Panc1 (cell line): ENCODE data around the gene EMILIN2. TPM values are rescaled to one million over a fixed set of nuclear protein-coding genes. Genes with fewer than 3 reads are reported as not detected.
"Not testable (repeated sequence)": the region's sequence is repeated elsewhere in the genome, so short reads cannot be mapped to it uniquely, and the experiment has no call there.

Experiments
- ATAC-seq: fragments of 200-7000 bp; cut with Tn5 transposase; 2 replicates; pipeline ENCODE4 v1.9.1; 2020; ENCODE audit warnings: mild to moderate bottlenecking, moderate library complexity
- BruUV-seq: library from RNA; stranded (reverse); fragments of 400-500 nt; replicated peaks from 2 replicates; lab custom pipeline; 2021; lab: Mats Ljungman, UMichigan
- CTCF ChIA-PET: fragments of 300-600 bp; sonication (Branson Sonifier 250); formaldehyde crosslinking; loops from one replicate; lab custom pipeline; 2022; ENCODE audit warnings: antibody characterized with exemption; lab: Charles Lee
- POLR2A ChIA-PET: fragments of 300-600 bp; sonication (Branson Sonifier 250); formaldehyde crosslinking; loops from one replicate; lab custom pipeline; 2022; ENCODE audit warnings: antibody characterized with exemption; lab: Charles Lee
- DNase-seq: peaks from one replicate; pipeline ENCODE4 v3.0.0-alpha.2; 2010; ENCODE audit warnings: low read depth, low spot score
- H3K27ac ChIP-seq: 2 replicates; pipeline ENCODE4 v1.5.1; 2011; ENCODE audit warnings: mild to moderate bottlenecking, low read length, inconsistent platforms
- H3K27me3 ChIP-seq: fragments of 200-500 bp; sonication (Bioruptor generic); 2 replicates; pipeline ENCODE4 v1.6.0; 2014; ENCODE audit warnings: low read length, inconsistent platforms; ENCODE audit not compliant: control insufficient read depth, insufficient read depth
- H3K36me3 ChIP-seq: fragments of 200-500 bp; sonication (Bioruptor generic); 2 replicates; pipeline ENCODE4 v1.5.1; 2014; ENCODE audit warnings: inconsistent platforms, mild to moderate bottlenecking, low read length, moderate library complexity; ENCODE audit not compliant: control insufficient read depth, insufficient read depth
- H3K4me1 ChIP-seq: 2 replicates; pipeline ENCODE4 v1.5.1; 2011; ENCODE audit warnings: inconsistent platforms, mild to moderate bottlenecking, low read length, moderate library complexity; ENCODE audit not compliant: control insufficient read depth, insufficient read depth
- H3K4me3 ChIP-seq, 2 experiments: 2 replicates each; pipeline ENCODE4 v1.5.1; 2011 to 2012; ENCODE audit warnings: low read depth in 2 of 2, low read length in 2 of 2, mild to moderate bottlenecking in 2 of 2, inconsistent platforms in 1 of 2, moderate library complexity in 1 of 2
- H3K9me3 ChIP-seq: fragments of 200-500 bp; sonication (Bioruptor generic); 2 replicates; pipeline ENCODE4 v1.5.1; 2014; ENCODE audit warnings: low read depth, mild to moderate bottlenecking, inconsistent platforms, low read length, moderate library complexity; ENCODE audit not compliant: control insufficient read depth, insufficient read depth
- POLR2AphosphoS5 ChIP-seq: IDR thresholded peaks from 2 replicates; pipeline ENCODE4 v1.6.1; 2012; ENCODE audit warnings: mild to moderate bottlenecking, low read depth, low read length, moderate library complexity
- SIN3A ChIP-seq: IDR thresholded peaks from 2 replicates; pipeline ENCODE4 v1.6.1; 2012; ENCODE audit warnings: low read depth, mild to moderate bottlenecking, low read length, moderate library complexity, borderline replicate concordance; ENCODE audit not compliant: insufficient read depth
- TCF7L2 ChIP-seq: IDR thresholded peaks from 2 replicates; pipeline ENCODE4 v1.6.1; 2011; ENCODE audit warnings: mild to moderate bottlenecking, low read depth, low read length, inconsistent platforms
- in situ Hi-C: cut with HindIII; loops from 2 replicates; pipeline ENCODE4 v1.10.0; 2016; ENCODE audit warnings: low sequenced_read_pairs, low pct_unique_long_range_greater_than_20kb
- intact Hi-C: fragments of 100-400 bp; cut with micrococcal nuclease; formaldehyde crosslinking; loops from one replicate; pipeline ENCODE4 v1.10.0; 2022; ENCODE audit not compliant: unreplicated experiment
- total RNA-seq: library from RNA; stranded (reverse); gene quantifications from one replicate; pipeline ENCODE4 v1.2.1, GENCODE V29; 2021; ENCODE audit not compliant: unreplicated experiment
- TF ChIP-seq, protein P1 (sequence below), 2 experiments: IDR thresholded peaks; 2 replicates each; pipeline ENCODE4 v1.6.1; 2011 to 2012; ENCODE audit warnings: low read depth in 2 of 2, control low read depth in 1 of 2, low read length in 1 of 2, mild to moderate bottlenecking in 1 of 2, moderate library complexity in 1 of 2; ENCODE audit not compliant: insufficient read depth in 1 of 2
- TF ChIP-seq, protein P2 (sequence below): fragments of 450-650 bp; IDR thresholded peaks from 2 replicates; pipeline ENCODE4 v1.5.1; 2017; ENCODE audit warnings: mild to moderate bottlenecking

EMILIN2 gene
- total RNA-seq, 1 experiment from 2014 or later, result 18.3 TPM

DNA sequence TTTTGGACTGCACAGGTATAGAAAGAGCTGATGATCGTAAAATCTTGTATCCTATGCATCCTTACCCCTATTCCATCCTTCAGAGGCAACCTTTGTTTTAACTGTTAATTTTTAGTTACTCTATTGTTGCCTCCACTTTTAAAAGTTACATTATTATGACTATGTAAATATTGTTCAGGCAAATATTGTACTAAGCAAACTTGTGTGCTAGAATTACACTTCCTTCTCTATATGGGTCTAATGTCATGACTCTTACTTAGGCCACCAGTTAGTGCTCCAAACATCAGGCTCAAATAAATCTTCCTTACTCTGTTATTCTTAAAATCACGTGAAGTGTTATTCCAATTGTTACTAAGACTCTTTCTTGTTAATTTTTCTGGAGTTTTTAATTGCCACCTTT is 47.4 kb upstream of the EMILIN2 start:
- TF ChIP-seq, protein P1, sequence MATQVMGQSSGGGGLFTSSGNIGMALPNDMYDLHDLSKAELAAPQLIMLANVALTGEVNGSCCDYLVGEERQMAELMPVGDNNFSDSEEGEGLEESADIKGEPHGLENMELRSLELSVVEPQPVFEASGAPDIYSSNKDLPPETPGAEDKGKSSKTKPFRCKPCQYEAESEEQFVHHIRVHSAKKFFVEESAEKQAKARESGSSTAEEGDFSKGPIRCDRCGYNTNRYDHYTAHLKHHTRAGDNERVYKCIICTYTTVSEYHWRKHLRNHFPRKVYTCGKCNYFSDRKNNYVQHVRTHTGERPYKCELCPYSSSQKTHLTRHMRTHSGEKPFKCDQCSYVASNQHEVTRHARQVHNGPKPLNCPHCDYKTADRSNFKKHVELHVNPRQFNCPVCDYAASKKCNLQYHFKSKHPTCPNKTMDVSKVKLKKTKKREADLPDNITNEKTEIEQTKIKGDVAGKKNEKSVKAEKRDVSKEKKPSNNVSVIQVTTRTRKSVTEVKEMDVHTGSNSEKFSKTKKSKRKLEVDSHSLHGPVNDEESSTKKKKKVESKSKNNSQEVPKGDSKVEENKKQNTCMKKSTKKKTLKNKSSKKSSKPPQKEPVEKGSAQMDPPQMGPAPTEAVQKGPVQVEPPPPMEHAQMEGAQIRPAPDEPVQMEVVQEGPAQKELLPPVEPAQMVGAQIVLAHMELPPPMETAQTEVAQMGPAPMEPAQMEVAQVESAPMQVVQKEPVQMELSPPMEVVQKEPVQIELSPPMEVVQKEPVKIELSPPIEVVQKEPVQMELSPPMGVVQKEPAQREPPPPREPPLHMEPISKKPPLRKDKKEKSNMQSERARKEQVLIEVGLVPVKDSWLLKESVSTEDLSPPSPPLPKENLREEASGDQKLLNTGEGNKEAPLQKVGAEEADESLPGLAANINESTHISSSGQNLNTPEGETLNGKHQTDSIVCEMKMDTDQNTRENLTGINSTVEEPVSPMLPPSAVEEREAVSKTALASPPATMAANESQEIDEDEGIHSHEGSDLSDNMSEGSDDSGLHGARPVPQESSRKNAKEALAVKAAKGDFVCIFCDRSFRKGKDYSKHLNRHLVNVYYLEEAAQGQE (IDR thresholded peaks at IDR 0.05; ENCODE audit: insufficient read depth in 1 of 2, low read depth in 2 of 2, low read length in 1 of 2), result no peak
- TF ChIP-seq, protein P2, sequence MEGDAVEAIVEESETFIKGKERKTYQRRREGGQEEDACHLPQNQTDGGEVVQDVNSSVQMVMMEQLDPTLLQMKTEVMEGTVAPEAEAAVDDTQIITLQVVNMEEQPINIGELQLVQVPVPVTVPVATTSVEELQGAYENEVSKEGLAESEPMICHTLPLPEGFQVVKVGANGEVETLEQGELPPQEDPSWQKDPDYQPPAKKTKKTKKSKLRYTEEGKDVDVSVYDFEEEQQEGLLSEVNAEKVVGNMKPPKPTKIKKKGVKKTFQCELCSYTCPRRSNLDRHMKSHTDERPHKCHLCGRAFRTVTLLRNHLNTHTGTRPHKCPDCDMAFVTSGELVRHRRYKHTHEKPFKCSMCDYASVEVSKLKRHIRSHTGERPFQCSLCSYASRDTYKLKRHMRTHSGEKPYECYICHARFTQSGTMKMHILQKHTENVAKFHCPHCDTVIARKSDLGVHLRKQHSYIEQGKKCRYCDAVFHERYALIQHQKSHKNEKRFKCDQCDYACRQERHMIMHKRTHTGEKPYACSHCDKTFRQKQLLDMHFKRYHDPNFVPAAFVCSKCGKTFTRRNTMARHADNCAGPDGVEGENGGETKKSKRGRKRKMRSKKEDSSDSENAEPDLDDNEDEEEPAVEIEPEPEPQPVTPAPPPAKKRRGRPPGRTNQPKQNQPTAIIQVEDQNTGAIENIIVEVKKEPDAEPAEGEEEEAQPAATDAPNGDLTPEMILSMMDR, result no peak
- TF ChIP-seq POLR2AphosphoS5 (no peak), TCF7L2 (no peak), SIN3A (no peak)
- POLR2A ChIA-PET, result no interaction called here
- CTCF ChIA-PET, result no interaction called here
- H3K4me1 ChIP-seq, result no peaks in the 10 kb centered on the region
- BruUV-seq, result no TSS peak
- H3K27me3 ChIP-seq, result no peaks in the 10 kb centered on the region
- no peaks in the 10 kb centered on the region for H3K9me3 ChIP-seq
- DNase-seq, result no peak
- H3K27ac ChIP-seq, result no peak overlapping the region
- no peak for ATAC-seq
- no peak overlapping the region for H3K4me3 ChIP-seq
- peaks cover 16% of the 10 kb centered on the region for H3K36me3 ChIP-seq
- intact Hi-C loops (no loop called here), in situ Hi-C loops (no loop called here)

DNA sequence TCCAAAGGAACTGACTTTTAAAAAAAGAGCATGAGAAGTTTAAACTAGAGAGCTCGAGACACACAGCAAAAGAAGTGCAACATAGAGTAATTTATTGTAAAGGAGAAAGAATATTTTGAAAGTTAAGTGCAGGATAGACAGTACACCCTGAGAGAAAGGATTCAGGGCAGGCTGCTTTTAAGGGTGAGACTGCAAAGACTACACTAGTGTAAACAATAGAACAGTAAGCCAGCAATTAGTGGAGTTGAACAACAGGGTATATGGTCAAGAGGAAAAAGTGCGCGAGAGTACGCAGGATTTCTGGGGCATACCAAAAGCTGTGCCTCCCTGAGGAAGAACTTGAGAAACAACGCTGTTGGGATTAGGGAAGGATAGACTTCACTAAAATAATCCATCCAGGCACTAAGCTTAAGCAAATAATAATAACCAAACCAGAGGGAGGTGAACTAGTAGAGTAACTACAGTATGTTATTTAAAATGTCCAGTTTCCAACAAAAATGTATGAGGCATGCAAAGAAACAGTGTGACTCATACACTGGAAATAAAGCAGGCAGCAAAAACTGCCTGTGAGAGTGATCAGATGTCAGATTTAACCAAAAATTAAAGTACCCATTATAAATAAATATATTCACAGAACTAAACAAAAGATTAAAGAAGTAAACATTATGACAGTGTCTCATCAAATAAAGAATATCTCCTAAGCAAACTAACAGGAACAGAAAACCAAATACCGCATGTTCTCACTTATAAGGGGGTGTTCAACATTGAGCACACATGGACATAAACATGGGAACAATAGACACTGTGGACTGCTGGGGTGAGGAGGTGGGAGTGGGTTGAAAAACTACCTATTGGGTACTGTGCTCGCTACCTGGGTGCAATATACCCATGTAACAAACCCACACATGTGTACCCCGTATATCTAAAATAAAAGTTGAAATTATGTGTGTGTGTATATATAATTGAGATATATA is 40.5 kb upstream of the EMILIN2 start:
- intact Hi-C loops (no loop called here), in situ Hi-C loops (no loop called here)
- peaks cover 5% of the 10 kb centered on the region for H3K36me3 ChIP-seq
- no peak for ATAC-seq
- DNase-seq, result no peak
- no peaks in the 10 kb centered on the region for H3K27me3 ChIP-seq
- H3K4me3 ChIP-seq, result no peak overlapping the region
- TF ChIP-seq SIN3A (no peak), POLR2AphosphoS5 (no peak), TCF7L2 (no peak)
- TF ChIP-seq, protein P1 (IDR thresholded peaks at IDR 0.05; ENCODE audit: insufficient read depth in 1 of 2, low read depth in 2 of 2, low read length in 1 of 2), result no peak
- TF ChIP-seq, protein P2, result no peak
- H3K9me3 ChIP-seq, result no peaks in the 10 kb centered on the region
- H3K27ac ChIP-seq, result no peak overlapping the region
- no peaks in the 10 kb centered on the region for H3K4me1 ChIP-seq
- CTCF ChIA-PET, result no interaction called here
- POLR2A ChIA-PET, result no interaction called here
- no TSS peak for BruUV-seq

DNA sequence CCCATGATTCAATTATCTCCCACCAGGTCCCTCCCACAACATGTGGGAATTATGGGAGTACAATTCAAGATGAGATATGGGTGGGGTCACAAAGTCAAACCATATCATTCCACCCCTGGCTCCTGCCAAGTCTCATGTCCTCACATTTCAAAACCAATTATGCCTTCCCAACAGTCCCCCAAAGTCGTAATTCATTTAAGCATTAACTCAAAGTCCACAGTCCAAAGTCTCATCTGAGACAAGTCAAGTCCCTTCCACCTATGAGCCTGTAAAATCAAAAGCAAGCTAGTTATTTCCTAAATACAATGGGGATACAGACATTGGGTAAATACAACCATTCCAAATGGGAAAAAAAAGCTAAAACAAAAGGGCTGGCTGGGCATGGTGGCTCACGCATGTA is 38.2 kb upstream of the EMILIN2 start:
- H3K36me3 ChIP-seq, intact Hi-C loops, H3K9me3 ChIP-seq, ATAC-seq, H3K4me3 ChIP-seq, BruUV-seq, in situ Hi-C loops, DNase-seq, H3K27ac ChIP-seq, POLR2A ChIA-PET, CTCF ChIA-PET, H3K27me3 ChIP-seq, H3K4me1 ChIP-seq: not testable (repeated sequence)
